Spleen (tissue), 7 donors: ENCODE data around the gene SRPK2.

Experiments
- CTCF ChIP-seq, 11 experiments: fragments of 200-600 bp in 7 of 11; fragments of 450-650 bp in 4 of 11; sonication (generic) in 4 of 11; IDR thresholded peaks in 8 of 11; conservative IDR thresholded peaks in 3 of 11; 1 replicate in 7 of 11; 2 replicates in 4 of 11; pipeline versions ENCODE4 v1.4.0 to v1.8.0; 2016 to 2021; ENCODE audit warnings: antibody characterized with exemption in 11 of 11, inconsistent platforms in 4 of 11, mild to moderate bottlenecking in 1 of 11
- POLR2AphosphoS5 ChIP-seq, 3 donors: sonication (generic); formaldehyde crosslinking; IDR thresholded peaks; one replicate each; pipeline ENCODE4 v1.5.1; 2017; ENCODE audit warnings: antibody characterized with exemption in 3 of 3
- donor health status: DM: no; HTN: no; CAD: no; lungs with moderate emphysema.
- donor health status: DM: no; HTN: no; CAD: no.
- donor health status: DM: no; HTN: no; CAD: no.

GRCh38 chr7:105389088-105389650 is 448 bp upstream of the SRPK2 start:
- TF ChIP-seq POLR2AphosphoS5 (IDR thresholded peaks at IDR 0.05): peak in 1 of 3 donors; percentile 4
- TF ChIP-seq CTCF (IDR thresholded peaks at IDR 0.05 in 8 of 11, conservative IDR thresholded peaks at IDR 0.05 in 3 of 11): no peak
